Epithelial cell of proximal tubule (primary cell): ENCODE measurements around the gene TENM4. TPM values are rescaled to one million over a fixed set of nuclear protein-coding genes. Genes with fewer than 3 reads are reported as not detected.
"Not testable (repeated sequence)": the region's sequence is repeated elsewhere in the genome, so short reads cannot be mapped to it uniquely, and the experiment has no call there.

Experiments used
- DNase-seq: peaks from one replicate; pipeline ENCODE4 v3.0.0-alpha.2; 2011; ENCODE audit warnings: low read depth
- H3K4me3 ChIP-seq: 2 replicates; pipeline ENCODE4 v1.5.1; 2011; ENCODE audit warnings: low read depth, mild to moderate bottlenecking, low read length
- CTCF ChIP-seq: conservative IDR thresholded peaks from 2 replicates; pipeline ENCODE4 v1.5.1; 2012; ENCODE audit warnings: low read depth, mild to moderate bottlenecking, low read length
- total RNA-seq: library from RNA; depleted of rRNA; stranded (reverse); fragments of >200 nt; gene quantifications from 2 replicates; pipeline ENCODE4 v1.2.3, GENCODE V29; 2015

Gene TENM4
- total RNA-seq, 1 donor from 2014 or later, result 22.2 TPM

GRCh38 chr11:78630561-78631303, 810.1 kb downstream of the TENM4 start:
- TF ChIP-seq CTCF, result no peak
- no peak overlapping the region for H3K4me3 ChIP-seq
- DNase-seq, result no peak

DNA sequence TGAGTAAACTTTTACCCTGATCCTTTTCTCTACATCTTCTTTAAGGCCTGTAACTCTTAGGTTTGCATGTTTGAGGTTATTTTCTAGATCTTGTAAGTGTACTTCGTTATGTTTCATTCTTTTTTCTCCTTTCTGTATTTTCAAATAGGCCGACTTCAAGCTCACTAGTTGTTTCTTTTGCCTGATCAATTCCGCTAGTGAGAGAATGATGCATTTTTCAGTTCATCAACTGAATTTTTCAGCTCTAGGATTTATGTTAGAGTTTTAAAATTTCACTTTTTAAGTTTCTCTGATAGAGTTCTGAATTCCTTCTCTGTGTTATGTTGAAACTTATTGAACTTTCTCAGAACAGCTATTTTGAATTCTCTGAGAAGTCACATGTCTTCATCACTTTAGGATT, 810.7 kb downstream of the TENM4 start:
- TF ChIP-seq CTCF, result no peak
- DNase-seq, result no peak
- H3K4me3 ChIP-seq, result no peak overlapping the region

DNA sequence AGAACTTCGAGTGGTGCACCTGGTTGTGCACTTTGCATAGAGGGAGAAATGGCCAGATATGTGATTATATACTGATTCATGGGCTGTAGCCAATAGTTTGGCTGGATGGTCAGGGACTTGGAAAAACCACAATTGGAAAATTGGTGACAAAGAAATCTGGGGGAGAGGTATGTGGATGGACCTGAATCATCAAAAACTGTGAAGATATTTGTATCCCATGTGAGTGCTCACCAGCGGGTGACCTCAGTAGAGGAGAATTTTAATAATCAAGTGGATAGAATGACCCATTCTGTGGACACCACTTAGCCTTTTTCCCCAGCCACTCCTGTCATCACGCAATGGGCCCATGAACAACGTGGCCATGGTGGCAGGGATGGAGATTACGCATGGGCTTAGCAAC, 818.2 kb downstream of the TENM4 start:
- H3K4me3 ChIP-seq, result no peak overlapping the region
- DNase-seq, result no peak
- TF ChIP-seq CTCF, result no peak

DNA sequence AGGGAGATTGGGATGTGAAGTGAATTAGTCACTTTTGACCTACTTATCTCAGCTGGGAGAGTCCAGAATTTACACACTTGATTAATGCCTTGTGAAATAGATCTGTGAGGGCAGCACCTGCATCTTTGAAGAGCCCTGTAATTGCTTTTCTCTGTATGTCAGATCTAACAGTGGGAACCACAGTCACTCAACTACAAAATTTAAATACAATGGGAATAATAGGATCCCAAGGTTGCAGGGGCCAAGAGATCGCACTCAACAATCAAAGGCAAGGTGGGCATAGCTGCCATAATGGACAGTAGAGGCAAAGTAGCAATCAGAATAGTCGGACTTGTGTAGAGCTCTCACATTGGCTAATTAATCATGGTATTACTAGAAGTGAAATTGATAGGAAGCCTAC, 820.7 kb downstream of the TENM4 start:
- TF ChIP-seq CTCF, result no peak
- no peak overlapping the region for H3K4me3 ChIP-seq
- no peak for DNase-seq

GRCh38 chr11:78615724-78616123, 825.1 kb downstream of the TENM4 start:
- H3K4me3 ChIP-seq, result no peak overlapping the region
- DNase-seq, result no peak
- TF ChIP-seq CTCF, result no peak

- H3K4me3 ChIP-seq, result no peak overlapping the region
- no peak for DNase-seq
- TF ChIP-seq CTCF, result no peak
Observed at GRCh38 chr11:78613378-78613813, 827.4 kb downstream of the TENM4 start.

GRCh38 chr11:78612721-78613377, 828.0 kb downstream of the TENM4 start:
- no peak for TF ChIP-seq CTCF
- DNase-seq, result no peak
- H3K4me3 ChIP-seq, result no peak overlapping the region

DNA sequence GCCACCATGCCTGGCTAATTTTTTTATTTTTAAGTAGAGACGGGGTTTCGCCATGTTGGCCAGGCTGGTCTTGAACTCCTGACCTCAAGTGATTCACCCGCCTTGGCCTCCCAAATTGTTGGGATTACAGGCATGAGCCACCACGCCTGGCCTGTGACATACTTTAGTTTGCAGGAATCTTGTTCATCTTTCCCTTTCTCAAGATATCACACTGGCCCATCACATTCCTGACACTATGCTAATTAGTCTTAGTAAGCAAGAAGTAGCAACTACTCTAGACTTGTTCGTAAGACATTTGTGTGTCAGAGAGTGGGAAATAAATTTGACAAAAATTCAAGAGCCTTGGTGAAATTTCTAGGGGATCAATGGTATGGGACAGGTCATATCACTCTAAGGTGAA, 831.5 kb downstream of the TENM4 start:
- DNase-seq, H3K4me3 ChIP-seq: not testable (repeated sequence)
